ENCODE measurements around the gene NTRK1.

Gene NTRK1

DNA sequence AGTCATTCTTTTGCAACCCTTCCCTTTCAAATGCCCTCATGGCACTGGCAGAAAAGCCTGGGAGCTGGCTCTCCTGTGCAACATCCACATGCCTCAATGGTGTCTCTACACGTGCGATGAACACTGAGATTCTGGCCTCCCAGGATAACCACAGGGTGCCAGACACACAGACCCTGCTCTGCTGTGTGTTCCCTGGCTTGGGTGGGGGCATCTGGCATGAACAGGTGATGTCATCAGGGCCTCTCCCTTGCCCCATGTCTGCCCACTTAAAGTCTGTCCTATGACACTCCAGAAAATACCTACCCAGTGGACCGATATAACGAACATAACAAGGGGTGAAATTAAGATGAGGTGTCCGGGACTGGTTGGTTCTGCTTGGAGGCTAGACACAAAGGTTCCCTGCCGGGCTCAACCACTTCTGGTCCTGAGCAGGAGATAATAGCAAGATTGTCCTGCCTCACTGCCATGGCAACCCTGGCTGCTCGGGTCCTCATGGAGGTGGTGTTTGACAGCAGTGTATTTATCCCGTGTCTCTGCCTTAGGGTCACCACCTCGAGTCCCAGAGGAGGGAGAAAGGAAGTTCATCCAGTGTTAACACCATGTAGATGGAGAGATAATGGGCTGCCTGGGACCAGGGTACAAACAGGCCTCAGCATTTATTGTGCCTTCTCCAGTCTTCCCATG lies 21.1 kb upstream of the NTRK1 start:
- no peak for DNase-seq

- no peak for DNase-seq
These were observed 20.3 kb upstream of the NTRK1 start for GRCh38 chr1:156840186-156840897.

DNA sequence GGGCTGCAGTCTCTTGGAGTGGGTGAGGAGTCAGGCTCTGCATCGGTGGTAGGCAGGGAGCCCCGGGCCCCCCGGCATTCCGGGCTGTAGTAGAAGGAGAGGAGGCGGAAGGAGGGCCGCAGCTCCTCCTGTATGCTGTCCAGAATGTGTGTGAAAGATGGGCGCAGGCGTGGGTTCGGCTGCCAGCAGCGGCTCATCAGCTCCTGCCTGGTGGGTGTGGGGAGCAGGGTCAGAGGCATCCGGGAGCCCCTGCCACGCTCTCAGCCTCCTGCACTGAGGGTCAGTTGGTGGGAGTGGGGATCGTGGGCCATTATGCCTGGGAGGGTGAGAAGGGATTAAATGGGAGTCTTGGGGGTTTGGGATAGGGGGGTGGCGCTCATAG lies 19.8 kb upstream of the NTRK1 start:
- DNase-seq, result no peak

DNA sequence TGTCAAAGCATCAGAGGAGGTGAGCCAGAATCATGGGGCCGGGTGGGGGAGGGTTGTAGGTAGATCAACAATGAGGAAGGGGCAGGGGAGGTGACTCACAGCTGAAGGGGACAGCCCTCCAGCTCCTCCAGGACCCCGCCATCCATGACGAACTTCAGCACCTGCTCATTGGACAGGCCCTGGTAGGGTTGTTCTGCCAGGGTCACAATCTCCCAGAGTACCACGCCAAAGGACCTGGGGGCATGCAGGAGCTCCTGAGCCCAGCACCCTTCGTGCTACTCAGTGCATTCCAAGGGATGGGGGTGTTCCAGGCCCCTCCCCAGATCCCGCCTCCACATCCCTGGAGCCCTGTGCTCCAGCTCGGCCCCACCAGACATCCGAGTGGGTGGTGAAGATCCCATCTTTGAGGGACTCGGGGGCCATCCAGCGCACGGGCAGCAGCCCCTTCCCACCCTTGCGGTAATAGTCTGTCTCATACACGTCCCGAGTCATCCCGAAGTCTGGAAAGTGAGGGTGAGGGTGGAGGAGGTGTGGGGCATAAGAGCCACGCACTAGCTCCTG lies 19.3 kb upstream of the NTRK1 start:
- DNase-seq, result no peak

DNA sequence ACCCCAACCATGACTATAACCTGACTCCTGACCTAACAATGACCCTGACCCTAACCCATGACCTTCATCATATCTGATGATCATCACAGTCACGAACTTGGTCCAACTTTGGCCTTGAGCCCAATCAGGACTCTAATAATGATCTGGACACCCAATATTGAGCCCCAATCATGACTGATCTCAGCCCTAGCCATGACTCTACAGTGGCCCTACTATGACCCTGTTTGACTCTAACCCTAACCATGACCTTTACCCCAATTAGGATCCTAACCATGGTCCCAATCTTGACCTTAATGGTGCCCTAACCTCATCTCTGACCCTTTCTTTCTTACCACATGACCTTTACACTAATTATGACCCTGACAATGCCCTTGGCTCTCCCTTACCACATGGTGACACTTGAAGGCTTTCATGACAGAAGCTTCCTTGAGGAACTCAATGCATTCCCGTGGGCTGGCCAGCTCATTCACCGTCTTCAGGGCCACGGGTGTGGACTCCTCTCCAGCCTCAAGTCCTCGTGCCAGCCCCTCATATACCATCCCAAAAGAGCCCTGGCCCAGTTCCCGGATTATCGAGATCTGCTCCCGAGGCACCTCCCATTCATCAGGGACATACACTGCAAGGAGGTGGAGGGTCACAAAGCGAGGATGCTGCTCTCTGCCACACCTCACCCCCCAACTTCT lies 17.9 kb upstream of the NTRK1 start:
- no peak for DNase-seq

- DNase-seq, result no peak
These were observed 16.6 kb upstream of the NTRK1 start for GRCh38 chr1:156844102-156844501.

- DNase-seq, result no peak
These were observed 16.0 kb upstream of the NTRK1 start for GRCh38 chr1:156844638-156845037.

- no peak for DNase-seq
These were observed 15.4 kb upstream of the NTRK1 start for GRCh38 chr1:156845055-156845952.

- no peak for DNase-seq
These were observed 14.6 kb upstream of the NTRK1 start for GRCh38 chr1:156845953-156846545.

- no peak for DNase-seq
These were observed 14.0 kb upstream of the NTRK1 start for GRCh38 chr1:156846643-156847042.

DNA sequence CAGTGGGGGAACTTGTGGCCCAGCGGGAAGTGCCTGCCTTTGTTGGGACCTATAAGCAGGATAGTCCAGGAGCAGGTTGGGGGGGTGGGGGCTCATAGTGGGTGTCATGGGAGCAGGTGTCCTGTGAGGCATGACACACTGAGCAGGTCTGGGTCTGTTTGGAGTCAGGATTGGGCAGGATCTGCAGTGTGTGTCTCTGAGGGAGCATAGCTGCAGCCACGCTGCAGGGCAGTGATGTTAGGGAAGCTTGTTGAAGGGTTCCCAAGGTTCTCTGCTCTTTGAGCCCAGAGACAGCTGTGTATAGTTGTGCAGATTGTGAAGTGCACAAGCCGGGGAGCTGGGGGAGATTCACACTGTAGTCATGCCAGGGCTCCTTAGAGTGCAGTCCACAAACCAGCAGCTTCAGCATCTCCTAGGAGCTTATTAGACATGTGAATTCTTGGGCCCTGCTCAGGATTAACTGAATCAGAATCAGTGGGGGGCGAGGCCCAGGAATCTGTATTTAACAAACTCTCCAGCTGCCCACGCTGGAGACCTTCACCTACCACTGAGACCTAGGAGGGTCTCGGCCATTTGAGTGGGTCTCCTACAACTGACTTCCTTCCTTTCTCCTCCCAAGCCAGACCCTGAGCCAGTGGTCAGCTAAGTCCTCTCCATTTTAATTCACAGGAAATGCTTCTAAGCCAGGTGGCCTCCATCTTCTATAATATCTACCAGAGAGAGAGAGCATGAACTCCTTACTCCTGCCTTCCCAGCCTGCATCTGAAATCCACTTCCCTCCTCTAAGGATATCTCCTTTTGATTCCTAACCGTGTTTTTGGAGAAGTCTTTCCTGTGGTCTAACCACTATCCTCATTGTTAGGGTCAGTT lies 12.8 kb upstream of the NTRK1 start:
- no peak for DNase-seq

DNA sequence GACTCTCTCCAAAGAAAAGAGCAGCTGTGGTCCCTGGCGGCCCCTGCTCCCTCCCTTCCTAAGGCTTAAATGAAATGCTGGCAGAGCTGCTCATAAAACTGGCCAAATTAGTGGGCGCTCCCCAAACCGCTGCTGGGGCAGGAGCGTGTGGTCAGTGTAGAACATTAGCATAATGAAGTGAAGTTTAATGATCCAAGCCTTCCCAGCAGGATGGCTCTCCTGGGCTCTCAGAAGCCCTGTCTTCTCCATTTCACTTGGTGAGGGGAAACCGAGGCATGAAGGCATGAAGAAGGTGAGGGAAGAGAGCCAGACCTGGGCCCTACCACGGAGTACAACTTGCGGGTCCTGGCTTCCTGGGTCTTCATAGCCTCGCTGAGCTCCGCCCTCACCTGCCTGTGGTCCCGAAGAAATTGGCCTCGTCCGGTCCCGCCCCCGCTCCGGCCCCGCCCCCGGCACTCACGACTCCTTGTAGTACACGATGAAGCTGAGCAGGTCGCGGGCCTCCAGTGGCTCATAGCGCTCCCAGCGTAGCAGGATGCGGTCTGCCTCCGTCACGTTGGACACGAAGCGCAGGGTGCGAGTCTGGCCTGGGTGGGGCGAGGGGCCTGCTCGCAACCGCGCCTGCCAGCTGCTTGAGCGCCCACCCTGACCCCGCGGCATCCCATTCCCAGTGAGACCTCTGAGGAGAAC lies 12.1 kb upstream of the NTRK1 start:
- no peak for DNase-seq

GRCh38 chr1:156849151-156849496 lies 11.5 kb upstream of the NTRK1 start:
- DNase-seq, result no peak

DNA sequence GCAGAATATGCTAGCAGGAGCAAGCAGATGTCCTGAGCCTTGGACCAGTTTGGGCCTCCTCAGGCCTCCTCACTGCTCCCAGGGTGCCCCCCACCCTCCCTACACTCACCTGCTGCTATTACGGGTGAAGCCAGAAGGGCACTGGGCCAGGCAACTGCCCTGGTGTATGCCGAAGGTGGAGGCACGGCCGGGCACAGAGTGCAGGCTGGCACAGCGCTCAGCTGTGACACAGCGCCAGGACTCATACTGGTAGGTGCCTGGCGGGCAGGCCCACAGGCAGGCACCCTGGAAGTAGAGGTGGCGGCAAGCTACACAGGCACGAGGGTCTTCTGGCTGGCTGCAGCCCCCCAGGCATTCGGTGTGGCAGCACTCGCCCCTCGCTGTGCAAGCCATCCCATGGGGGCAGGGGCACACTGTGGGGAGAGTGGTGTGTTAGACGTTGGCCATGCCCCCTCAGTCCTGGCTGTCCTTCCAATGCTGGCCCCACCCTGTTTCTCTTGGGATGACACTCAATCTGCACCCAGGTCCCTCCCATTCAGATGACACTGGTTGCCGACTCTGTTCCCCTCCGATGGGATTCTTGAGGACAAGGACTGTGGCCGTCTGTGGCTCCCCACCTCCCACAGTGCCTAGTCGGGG lies 8.8 kb upstream of the NTRK1 start:
- DNase-seq, result peak; percentile 56

DNA sequence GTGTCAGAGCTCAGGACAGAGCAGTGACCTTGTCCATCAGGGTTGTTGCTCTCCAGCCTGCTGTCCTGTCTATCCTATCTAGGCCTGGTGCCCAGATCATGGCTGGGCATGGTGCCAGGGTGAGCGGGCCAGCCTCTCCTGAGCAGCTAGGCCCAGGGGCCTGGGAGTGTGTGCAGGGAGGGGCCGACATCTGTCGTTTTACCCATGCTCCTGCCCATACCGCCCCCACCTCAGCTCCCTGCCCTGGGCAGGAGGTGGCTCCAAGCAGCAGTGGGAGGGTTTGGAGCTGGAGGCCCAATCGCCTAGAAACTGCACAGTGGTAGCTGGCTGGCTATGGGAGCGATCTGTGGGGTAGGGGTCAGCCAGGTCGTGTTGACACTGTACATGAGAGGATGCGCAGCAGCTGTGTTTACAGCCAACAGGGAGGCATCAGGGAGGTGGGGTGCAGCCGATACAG lies 8.2 kb upstream of the NTRK1 start:
- peak; percentile 88 for DNase-seq

DNA sequence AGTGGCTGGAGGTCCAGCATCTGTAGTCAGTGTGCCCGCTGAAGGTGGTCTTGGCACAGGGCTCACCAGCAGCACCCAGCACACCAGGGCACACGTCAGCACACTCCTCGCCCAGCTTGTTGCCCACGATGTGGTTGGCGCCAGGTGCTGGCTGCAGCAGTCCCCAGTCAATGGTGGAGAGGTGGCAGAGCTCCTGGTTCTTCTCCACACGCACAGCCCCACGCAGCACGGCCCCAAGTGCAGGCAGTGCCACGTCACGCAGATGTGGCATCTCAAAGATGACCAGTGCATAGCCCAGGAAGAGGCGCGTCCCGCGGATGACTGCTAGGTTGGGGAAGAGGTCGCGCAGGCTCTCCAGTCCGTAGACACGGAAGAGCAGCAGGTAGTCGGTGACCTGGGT lies 6.9 kb upstream of the NTRK1 start:
- DNase-seq, result no peak

DNA sequence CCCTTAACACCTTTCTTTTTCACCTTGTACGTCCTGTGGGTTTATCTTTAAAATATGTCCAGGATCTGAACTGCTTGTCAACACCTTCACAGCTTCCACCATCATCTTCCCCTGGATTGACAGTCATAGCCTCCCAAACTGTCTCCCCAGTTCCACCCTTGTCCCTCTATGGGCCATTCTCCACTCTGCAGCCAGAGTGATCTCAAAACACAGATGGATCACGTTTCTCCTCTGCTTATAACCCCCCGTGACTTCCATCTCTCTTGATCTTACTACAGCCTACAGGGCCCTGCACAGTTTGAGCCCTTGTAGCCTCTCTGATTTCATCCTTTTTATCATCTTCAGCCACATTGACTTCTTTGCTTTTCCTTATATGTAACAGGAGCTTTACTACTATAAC lies 6.0 kb upstream of the NTRK1 start:
- DNase-seq, result no peak

- DNase-seq, result no peak
These were observed 4.3 kb upstream of the NTRK1 start for GRCh38 chr1:156856282-156856785.

DNA sequence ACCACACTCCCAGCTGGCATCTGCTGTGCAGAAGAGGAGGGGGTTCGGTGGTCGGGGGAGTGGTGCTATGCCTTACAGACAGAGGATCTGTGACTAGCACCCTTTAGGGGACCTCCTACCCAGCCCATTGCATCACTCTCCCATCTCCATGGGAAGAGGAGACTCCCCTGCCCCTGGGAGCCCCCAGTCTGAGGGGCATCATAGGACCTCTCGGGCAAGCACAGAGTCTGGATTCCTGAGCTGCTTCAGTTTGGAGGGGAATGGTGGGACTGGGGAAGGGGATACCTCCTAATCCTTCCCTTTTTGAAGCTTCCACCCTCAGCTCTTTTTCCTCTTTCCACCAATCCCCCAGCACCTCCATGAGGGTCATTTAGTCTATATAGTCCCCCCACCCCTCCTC lies 3.1 kb upstream of the NTRK1 start:
- no peak for DNase-seq

DNA sequence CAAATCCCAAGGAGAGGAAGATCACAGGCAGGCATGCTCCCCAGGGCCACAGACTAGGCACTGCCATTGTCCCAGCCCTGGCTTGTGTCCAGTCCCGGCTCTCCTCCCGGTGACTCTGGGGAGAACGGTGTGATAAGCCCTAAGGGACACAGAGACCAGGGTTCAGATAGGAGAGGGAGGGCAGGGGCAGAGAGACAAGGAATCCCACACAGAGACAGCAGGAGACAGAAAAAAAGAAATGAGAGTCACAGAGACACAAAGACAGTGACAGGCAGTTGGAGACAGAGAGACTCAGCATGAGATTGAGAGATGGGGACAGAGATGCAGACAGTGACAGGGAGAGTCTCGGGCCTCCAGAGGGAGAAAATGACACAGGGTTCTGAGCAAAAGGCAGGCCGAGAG lies 2.1 kb upstream of the NTRK1 start:
- no peak for DNase-seq
